GM10847 (cell line): ENCODE results near the gene SUDS3.

Source experiments
- POLR2A ChIP-seq: IDR thresholded peaks from 2 replicates; pipeline ENCODE4 v1.6.1; 2011; ENCODE audit not compliant: insufficient read length; ENCODE audit errors: extremely low read depth

The SUDS3 gene

GRCh38 chr12:118376089-118377020, at the start of gene SUDS3:
TSS of gene SUDS3 (plus strand) at chr12:118376555. CDS start at chr12:118376692, 137 bp downstream.
- TF ChIP-seq POLR2A, result peak; percentile 55

GRCh38 chr12:118326991-118327390, 49.4 kb upstream of the SUDS3 start:
- no peak for TF ChIP-seq POLR2A

GRCh38 chr12:118327391-118327790, 49.0 kb upstream of the SUDS3 start:
- TF ChIP-seq POLR2A, result no peak

- TF ChIP-seq POLR2A, result no peak
These were observed 47.6 kb upstream of the SUDS3 start for GRCh38 chr12:118328486-118329330.

GRCh38 chr12:118330421-118331018, 45.8 kb upstream of the SUDS3 start:
- no peak for TF ChIP-seq POLR2A

GRCh38 chr12:118332511-118332910, 43.8 kb upstream of the SUDS3 start:
- TF ChIP-seq POLR2A, result no peak

GRCh38 chr12:118334241-118334640, 42.1 kb upstream of the SUDS3 start:
- no peak for TF ChIP-seq POLR2A

- no peak for TF ChIP-seq POLR2A
These were observed 41.3 kb upstream of the SUDS3 start for GRCh38 chr12:118334939-118335567.

- TF ChIP-seq POLR2A, result no peak
These were observed 40.2 kb upstream of the SUDS3 start for GRCh38 chr12:118336123-118336522.

GRCh38 chr12:118337194-118337838, 39.0 kb upstream of the SUDS3 start:
- no peak for TF ChIP-seq POLR2A

GRCh38 chr12:118342090-118342489, 34.3 kb upstream of the SUDS3 start:
- TF ChIP-seq POLR2A, result no peak

GRCh38 chr12:118344829-118345228, 31.5 kb upstream of the SUDS3 start:
- no peak for TF ChIP-seq POLR2A

- no peak for TF ChIP-seq POLR2A
These were observed 31.0 kb upstream of the SUDS3 start for GRCh38 chr12:118345355-118345754.

GRCh38 chr12:118346895-118347294, 29.5 kb upstream of the SUDS3 start:
- TF ChIP-seq POLR2A, result no peak

- no peak for TF ChIP-seq POLR2A
These were observed 28.4 kb upstream of the SUDS3 start for GRCh38 chr12:118347916-118348315.

GRCh38 chr12:118350908-118351559, 25.3 kb upstream of the SUDS3 start:
- no peak for TF ChIP-seq POLR2A
